ENCODE results near the gene TMEM117. TPM values are rescaled to one million over a fixed set of nuclear protein-coding genes. Genes with fewer than 3 reads are reported as not detected.

TMEM117 gene
- total and polyA plus RNA-seq, 2 experiments from 2014 or later: 18.0 to 21.0 TPM

GRCh38 chr12:43812926-43813325 is 23.0 kb upstream of the TMEM117 start:
- Histone ChIP-seq H3K4me1 (ENCODE audit: low read depth) (no peaks in the 10 kb centered on the region), H3K36me3 (no peaks in the 10 kb centered on the region), H3K27me3 (peaks cover 11% of the 10 kb centered on the region), H3K27ac (no peak overlapping the region), H3K9me3 (ENCODE audit: low read depth) (no peaks in the 10 kb centered on the region), H3K4me3 (no peak overlapping the region)
- DNase-seq (ENCODE audit: low read depth in 1 of 2, low spot score in 1 of 2): no peak
- TF ChIP-seq, protein P1, sequence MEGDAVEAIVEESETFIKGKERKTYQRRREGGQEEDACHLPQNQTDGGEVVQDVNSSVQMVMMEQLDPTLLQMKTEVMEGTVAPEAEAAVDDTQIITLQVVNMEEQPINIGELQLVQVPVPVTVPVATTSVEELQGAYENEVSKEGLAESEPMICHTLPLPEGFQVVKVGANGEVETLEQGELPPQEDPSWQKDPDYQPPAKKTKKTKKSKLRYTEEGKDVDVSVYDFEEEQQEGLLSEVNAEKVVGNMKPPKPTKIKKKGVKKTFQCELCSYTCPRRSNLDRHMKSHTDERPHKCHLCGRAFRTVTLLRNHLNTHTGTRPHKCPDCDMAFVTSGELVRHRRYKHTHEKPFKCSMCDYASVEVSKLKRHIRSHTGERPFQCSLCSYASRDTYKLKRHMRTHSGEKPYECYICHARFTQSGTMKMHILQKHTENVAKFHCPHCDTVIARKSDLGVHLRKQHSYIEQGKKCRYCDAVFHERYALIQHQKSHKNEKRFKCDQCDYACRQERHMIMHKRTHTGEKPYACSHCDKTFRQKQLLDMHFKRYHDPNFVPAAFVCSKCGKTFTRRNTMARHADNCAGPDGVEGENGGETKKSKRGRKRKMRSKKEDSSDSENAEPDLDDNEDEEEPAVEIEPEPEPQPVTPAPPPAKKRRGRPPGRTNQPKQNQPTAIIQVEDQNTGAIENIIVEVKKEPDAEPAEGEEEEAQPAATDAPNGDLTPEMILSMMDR (IDR thresholded peaks at IDR 0.05; ENCODE audit: low read depth, low read length): no peak

DNA sequence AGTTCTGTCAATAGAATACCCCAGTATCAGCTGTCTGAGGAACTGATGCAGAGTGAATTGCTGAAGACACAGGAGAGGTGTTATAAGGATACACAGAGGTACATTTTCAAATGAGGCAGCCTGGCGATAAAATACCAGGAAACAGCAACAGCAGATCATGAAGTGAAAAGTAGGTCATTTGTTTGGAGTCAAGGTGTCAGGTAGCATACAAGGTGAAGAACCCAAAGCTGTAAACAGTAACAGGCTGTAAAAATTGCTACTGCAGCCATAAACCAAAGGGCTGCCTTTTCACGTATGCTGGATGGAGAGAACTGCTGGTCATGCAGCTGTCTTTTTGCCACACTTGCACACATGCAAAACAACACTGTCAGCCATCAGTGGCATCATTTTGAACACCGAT is 20.5 kb upstream of the TMEM117 start:
- H3K27me3 ChIP-seq: peaks cover 9% of the 10 kb centered on the region

GRCh38 chr12:43816168-43816567 is 19.7 kb upstream of the TMEM117 start:
- TF ChIP-seq, protein P1 (IDR thresholded peaks at IDR 0.05; ENCODE audit: low read depth, low read length): no peak
- Histone ChIP-seq H3K27me3 (peaks cover 6% of the 10 kb centered on the region), H3K4me1 (ENCODE audit: low read depth) (no peaks in the 10 kb centered on the region), H3K9me3 (ENCODE audit: low read depth) (no peaks in the 10 kb centered on the region), H3K36me3 (no peaks in the 10 kb centered on the region), H3K27ac (no peak overlapping the region), H3K4me3 (no peak overlapping the region)
- DNase-seq (ENCODE audit: low read depth in 1 of 2, low spot score in 1 of 2): no peak

More for the DNA sequence above, 20.5 kb upstream of the TMEM117 start:
- no peaks in the 10 kb centered on the region for H3K36me3 ChIP-seq
- TF ChIP-seq, protein P1 (IDR thresholded peaks at IDR 0.05; ENCODE audit: low read depth, low read length): no peak
- no peak overlapping the region for H3K4me3 ChIP-seq
- DNase-seq (ENCODE audit: low read depth in 1 of 2, low spot score in 1 of 2): no peak
- H3K27ac ChIP-seq: no peak overlapping the region
- H3K9me3 ChIP-seq (ENCODE audit: low read depth): no peaks in the 10 kb centered on the region
- no peaks in the 10 kb centered on the region for H3K4me1 ChIP-seq (ENCODE audit: low read depth)

DNA sequence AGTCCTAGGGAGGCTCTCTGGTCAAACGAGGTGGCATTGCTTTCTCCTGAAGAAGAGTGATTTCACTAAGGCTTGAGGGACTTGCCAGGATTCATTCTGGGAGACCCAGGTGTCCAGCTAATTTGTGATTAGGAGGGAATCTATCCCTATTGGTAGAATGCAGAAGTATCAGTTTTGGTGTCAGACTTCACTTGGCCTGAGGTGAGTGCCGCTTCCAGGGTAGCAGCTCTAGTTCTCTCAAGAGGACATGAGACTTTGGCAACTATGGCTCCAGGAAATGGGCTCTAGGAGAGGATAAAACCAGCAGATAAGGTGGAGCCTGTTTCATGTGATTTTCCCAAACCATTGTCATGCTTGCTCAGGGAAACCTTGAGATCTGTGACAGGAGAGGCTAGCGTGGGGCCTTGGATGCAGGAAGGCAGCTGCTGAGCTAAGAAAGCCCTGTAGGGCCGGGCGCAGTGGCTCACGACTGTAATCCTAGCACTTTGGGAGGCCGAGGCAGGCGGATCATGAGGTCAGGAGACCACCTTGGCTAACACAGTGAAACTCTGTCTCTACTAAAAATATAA is 11.6 kb upstream of the TMEM117 start:
- no peak overlapping the region for H3K27ac ChIP-seq
- TF ChIP-seq, protein P1 (IDR thresholded peaks at IDR 0.05; ENCODE audit: low read depth, low read length): no peak
- H3K36me3 ChIP-seq: no peaks in the 10 kb centered on the region
- no peaks in the 10 kb centered on the region for H3K4me1 ChIP-seq (ENCODE audit: low read depth)
- H3K9me3 ChIP-seq (ENCODE audit: low read depth): no peaks in the 10 kb centered on the region
- no peak overlapping the region for H3K4me3 ChIP-seq
- no peaks in the 10 kb centered on the region for H3K27me3 ChIP-seq
- DNase-seq (ENCODE audit: low read depth in 1 of 2, low spot score in 1 of 2): no peak

DNA sequence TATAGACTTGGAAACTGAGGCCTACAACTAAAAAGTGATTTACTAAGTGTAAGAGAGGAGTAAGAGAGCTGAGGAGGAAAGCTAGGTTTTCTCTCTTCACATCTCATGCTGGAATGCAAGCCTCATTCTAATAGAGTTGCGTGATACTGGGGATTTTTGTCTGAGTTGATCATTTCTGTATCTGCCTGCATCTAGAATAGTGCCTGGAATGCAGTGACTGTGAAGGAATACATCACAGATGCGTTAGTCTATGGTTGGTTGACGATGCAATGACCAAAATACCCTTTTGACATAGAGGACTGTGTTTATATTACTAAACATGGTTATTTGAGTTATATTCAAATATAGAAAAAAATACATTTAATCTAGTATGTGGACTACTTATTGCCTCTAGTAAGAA is 9.2 kb upstream of the TMEM117 start:
- Histone ChIP-seq H3K4me1 (ENCODE audit: low read depth) (no peaks in the 10 kb centered on the region), H3K27ac (no peak overlapping the region), H3K9me3 (ENCODE audit: low read depth) (no peaks in the 10 kb centered on the region), H3K4me3 (no peak overlapping the region), H3K27me3 (no peaks in the 10 kb centered on the region), H3K36me3 (no peaks in the 10 kb centered on the region)
- TF ChIP-seq, protein P1 (IDR thresholded peaks at IDR 0.05; ENCODE audit: low read depth, low read length): no peak
- DNase-seq (ENCODE audit: low read depth in 1 of 2, low spot score in 1 of 2): no peak

Measured in cardiac muscle cell (in vitro differentiated cells and primary cell).